ENCODE data around the gene SOX5. TPM values are rescaled to one million over a fixed set of nuclear protein-coding genes. Genes with fewer than 3 reads are reported as not detected.

Gene SOX5
- total and polyA plus RNA-seq, 9 of the 15 experiments (the other 6 are each of a cell fraction or from before 2014, with no cell fraction given) = 8.3 to 16.5 (median 11.9) TPM

GRCh38 chr12:23726646-23727045 is 222.8 kb downstream of the SOX5 start:
- no peak overlapping the region for H3K4me3 ChIP-seq
- peaks cover 13% of the 10 kb centered on the region; the same call in 2 of the 3 replicates for H3K36me3 ChIP-seq (ENCODE audit: control insufficient read depth, insufficient read depth, low read length)
- no peaks in the 10 kb centered on the region for H3K9me1 ChIP-seq (ENCODE audit: control insufficient read depth, insufficient read depth, low read length)
- CTCF ChIA-PET (ENCODE audit: low intra/inter-chr PET ratio) = no interaction called here
- peaks cover 3 to 14% of the 10 kb centered on the region in 2 experiments; a peak in 4 of 5 replicates for H3K4me1 ChIP-seq (replicated peaks in 1 of 2; ENCODE audit: control insufficient read depth in 2 of 2, insufficient read depth in 2 of 2, low read length in 2 of 2)
- no peaks in the 10 kb centered on the region for H4K20me1 ChIP-seq (replicated peaks; ENCODE audit: control insufficient read depth, insufficient read depth, low read length)
- no peak overlapping the region for H3K27ac ChIP-seq (ENCODE audit: extremely low read depth, low read depth, low read length)
- peak overlapping the region; percentile 38; the same call in 1 of the 2 replicates for H2AFZ ChIP-seq (ENCODE audit: low read depth, low read length)
- FAIRE-seq (no peak), DNase-seq (ENCODE audit: extremely low read depth in 1 of 4, low spot score in 3 of 4) (no peak), ATAC-seq (no peak)
- no peak overlapping the region for H3K4me2 ChIP-seq (ENCODE audit: insufficient read depth, low read length)
- POLR2A ChIA-PET = interaction anchor here (1.2 kb wide), 1 partner anchor 29 kb away, joined by 3 read pairs; no protein-coding TSS in a partner anchor
- in situ Hi-C loops (cut with MboI) = no loop called here
- intact Hi-C loops (cut with micrococcal nuclease) = no loop called here
- TF ChIP-seq STAG1 (CRISPR knock-in tag; IDR thresholded peaks at IDR 0.05; ENCODE audit: borderline replicate concordance) (no peak), MEF2A (IDR thresholded peaks at IDR 0.05; ENCODE audit: control insufficient read depth, low read depth, low read length) (no peak), PHF8 (IDR thresholded peaks at IDR 0.05; ENCODE audit: borderline replicate concordance, low read length) (no peak), USF2 (CRISPR knock-in tag; IDR thresholded peaks at IDR 0.05) (no peak), TRIM24 (IDR thresholded peaks at IDR 0.05) (no peak), ZNF143 (CRISPR knock-in tag; IDR thresholded peaks at IDR 0.05) (no peak), PML (IDR thresholded peaks at IDR 0.05; ENCODE audit: low read length) (no peak), FOXA1 (IDR thresholded peaks at IDR 0.05; ENCODE audit: borderline replicate concordance) (no peak), BMI1 (IDR thresholded peaks at IDR 0.05; ENCODE audit: low read length) (no peak), ZKSCAN3 (CRISPR knock-in tag; IDR thresholded peaks at IDR 0.05) (no peak), CC2D1A (IDR thresholded peaks at IDR 0.05) (no peak), ATF1 (CRISPR knock-in tag; IDR thresholded peaks at IDR 0.05) (no peak), ATF1 (tag; IDR thresholded peaks at IDR 0.05) (no peak), ZNF12 (CRISPR knock-in tag; IDR thresholded peaks at IDR 0.05) (no peak), RFX1 (IDR thresholded peaks at IDR 0.05) (no peak), HNRNPL (IDR thresholded peaks at IDR 0.05; ENCODE audit: low read depth, low read length) (no peak), LEF1 (IDR thresholded peaks at IDR 0.05) (no peak), MTA2 (IDR thresholded peaks at IDR 0.05; ENCODE audit: low read depth) (no peak)
- TF ChIP-seq, protein P1, sequence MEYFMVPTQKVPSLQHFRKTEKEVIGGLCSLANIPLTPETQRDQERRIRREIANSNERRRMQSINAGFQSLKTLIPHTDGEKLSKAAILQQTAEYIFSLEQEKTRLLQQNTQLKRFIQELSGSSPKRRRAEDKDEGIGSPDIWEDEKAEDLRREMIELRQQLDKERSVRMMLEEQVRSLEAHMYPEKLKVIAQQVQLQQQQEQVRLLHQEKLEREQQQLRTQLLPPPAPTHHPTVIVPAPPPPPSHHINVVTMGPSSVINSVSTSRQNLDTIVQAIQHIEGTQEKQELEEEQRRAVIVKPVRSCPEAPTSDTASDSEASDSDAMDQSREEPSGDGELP (CRISPR knock-in tag; IDR thresholded peaks at IDR 0.05; ENCODE audit: borderline replicate concordance) = no peak
- TF ChIP-seq, protein P2, sequence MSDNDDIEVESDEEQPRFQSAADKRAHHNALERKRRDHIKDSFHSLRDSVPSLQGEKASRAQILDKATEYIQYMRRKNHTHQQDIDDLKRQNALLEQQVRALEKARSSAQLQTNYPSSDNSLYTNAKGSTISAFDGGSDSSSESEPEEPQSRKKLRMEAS (CRISPR knock-in tag; IDR thresholded peaks at IDR 0.05) = no peak
- TF ChIP-seq, protein P3, sequence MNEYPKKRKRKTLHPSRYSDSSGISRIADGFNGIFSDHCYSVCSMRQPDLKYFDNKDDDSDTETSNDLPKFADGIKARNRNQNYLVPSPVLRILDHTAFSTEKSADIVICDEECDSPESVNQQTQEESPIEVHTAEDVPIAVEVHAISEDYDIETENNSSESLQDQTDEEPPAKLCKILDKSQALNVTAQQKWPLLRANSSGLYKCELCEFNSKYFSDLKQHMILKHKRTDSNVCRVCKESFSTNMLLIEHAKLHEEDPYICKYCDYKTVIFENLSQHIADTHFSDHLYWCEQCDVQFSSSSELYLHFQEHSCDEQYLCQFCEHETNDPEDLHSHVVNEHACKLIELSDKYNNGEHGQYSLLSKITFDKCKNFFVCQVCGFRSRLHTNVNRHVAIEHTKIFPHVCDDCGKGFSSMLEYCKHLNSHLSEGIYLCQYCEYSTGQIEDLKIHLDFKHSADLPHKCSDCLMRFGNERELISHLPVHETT (CRISPR knock-in tag; conservative IDR thresholded peaks at IDR 0.05 in 1 of 2, IDR thresholded peaks at IDR 0.05 in 1 of 2) = no peak
- H3K27me3 ChIP-seq (ENCODE audit: control insufficient read depth in 2 of 2, insufficient read depth in 2 of 2, low read length in 2 of 2) = no peaks in the 10 kb centered on the region
- WGBS (ENCODE audit: insufficient coverage, low coverage, missing lambda C conversion rate) = 70% methylated on average over 2 of the region's 2 CpGs
- no peak overlapping the region for H3K9ac ChIP-seq (ENCODE audit: insufficient read depth in 1 of 2, low read depth in 2 of 2, low read length in 2 of 2)
- H3K79me2 ChIP-seq (ENCODE audit: control insufficient read depth, insufficient read depth, low read length) = no peaks in the 10 kb centered on the region
- BruUV-seq (replicated peaks) = no TSS peak
- peaks cover 9% of the 10 kb centered on the region; the same call in 1 of the 2 replicates for H3K9me3 ChIP-seq (replicated peaks; ENCODE audit: control insufficient read depth, insufficient read depth, low read depth, low read length)
